Osteoblast (primary cell): ENCODE measurements around the gene C1orf87. TPM values are rescaled to one million over a fixed set of nuclear protein-coding genes. Genes with fewer than 3 reads are reported as not detected.
A peak's percentile ranks its signal among the peaks of the same experiment; 100 is the strongest.

Experiments used
- DNase-seq: peaks from one replicate; pipeline ENCODE4 v3.0.0; 2011; ENCODE audit warnings: low spot score, mixed read lengths; ENCODE audit not compliant: insufficient read length; ENCODE audit errors: missing footprints
- H2AFZ ChIP-seq: 2 replicates; pipeline ENCODE4 v1.6.0; 2011; ENCODE audit warnings: mild to moderate bottlenecking, low read length
- H3K27ac ChIP-seq: 2 replicates; pipeline ENCODE4 v1.5.1; 2011; ENCODE audit warnings: mild to moderate bottlenecking, low read depth, low read length, moderate library complexity
- H3K27me3 ChIP-seq: 2 replicates; pipeline ENCODE4 v1.6.0; 2012; ENCODE audit warnings: mild to moderate bottlenecking, control low read depth, inconsistent platforms, low read length, moderate library complexity; ENCODE audit not compliant: insufficient read depth
- H3K36me3 ChIP-seq: 2 replicates; pipeline ENCODE4 v1.5.1; 2011; ENCODE audit warnings: mild to moderate bottlenecking, low read length, control low read depth, moderate library complexity; ENCODE audit not compliant: insufficient read depth
- H3K4me1 ChIP-seq: 2 replicates; pipeline ENCODE4 v1.5.1; 2011; ENCODE audit warnings: mild to moderate bottlenecking, low read length, control low read depth, moderate library complexity; ENCODE audit not compliant: insufficient read depth
- H3K4me2 ChIP-seq: 2 replicates; pipeline ENCODE4 v1.6.0; 2011; ENCODE audit warnings: mild to moderate bottlenecking, low read length; ENCODE audit not compliant: insufficient read depth
- H3K4me3 ChIP-seq: fragments of 200-600 bp; sonication (generic); 3 replicates; pipeline ENCODE4 v1.5.1; 2012; ENCODE audit warnings: mild to moderate bottlenecking, low read length, inconsistent platforms; ENCODE audit not compliant: insufficient read depth
- H3K79me2 ChIP-seq: 2 replicates; pipeline ENCODE4 v1.6.0; 2012; ENCODE audit warnings: mild to moderate bottlenecking, low read length, control low read depth, inconsistent platforms; ENCODE audit not compliant: insufficient read depth
- H3K9me3 ChIP-seq: 2 replicates; pipeline ENCODE4 v1.5.1; 2011; ENCODE audit warnings: low read depth, low read length, control low read depth
- H4K20me1 ChIP-seq: 2 replicates; pipeline ENCODE4 v1.6.0; 2012; ENCODE audit warnings: mild to moderate bottlenecking, low read length, control low read depth; ENCODE audit not compliant: insufficient read depth
- CTCF ChIP-seq: IDR thresholded peaks from 2 replicates; pipeline ENCODE4 v1.5.1; 2011; ENCODE audit warnings: mild to moderate bottlenecking, low read depth, low read length, moderate library complexity; ENCODE audit errors: extremely low read depth
- total RNA-seq: library from RNA; depleted of rRNA; stranded (reverse); fragments of >200 nt; gene quantifications from 2 replicates; pipeline ENCODE4 v1.2.3, GENCODE V29; 2012

Gene C1orf87
- total RNA-seq, 1 donor, result not detected

GRCh38 chr1:59978511-59978910 lies 95.1 kb downstream of the C1orf87 start:
- Histone ChIP-seq H3K4me1 (no peaks in the 10 kb centered on the region), H3K4me2 (no peak overlapping the region), H3K4me3 (no peak overlapping the region), H3K27ac (no peak overlapping the region), H4K20me1 (no peaks in the 10 kb centered on the region), H3K9me3 (no peaks in the 10 kb centered on the region), H3K79me2 (no peaks in the 10 kb centered on the region), H3K36me3 (no peaks in the 10 kb centered on the region), H3K27me3 (peaks cover 14% of the 10 kb centered on the region), H2AFZ (no peak overlapping the region)
- no peak for TF ChIP-seq CTCF
- no peak for DNase-seq

GRCh38 chr1:59978026-59978425 lies 95.5 kb downstream of the C1orf87 start:
- Histone ChIP-seq H3K79me2 (no peaks in the 10 kb centered on the region), H3K9me3 (no peaks in the 10 kb centered on the region), H3K36me3 (no peaks in the 10 kb centered on the region), H4K20me1 (no peaks in the 10 kb centered on the region), H3K27me3 (peaks cover 14% of the 10 kb centered on the region), H3K4me1 (no peaks in the 10 kb centered on the region), H3K27ac (no peak overlapping the region), H2AFZ (no peak overlapping the region), H3K4me3 (no peak overlapping the region), H3K4me2 (no peak overlapping the region)
- TF ChIP-seq CTCF, result no peak
- no peak for DNase-seq

GRCh38 chr1:59977075-59977410 lies 96.5 kb downstream of the C1orf87 start:
- Histone ChIP-seq H3K27me3 (peaks cover 10% of the 10 kb centered on the region), H3K4me1 (no peaks in the 10 kb centered on the region), H2AFZ (no peak overlapping the region), H3K4me3 (no peak overlapping the region), H3K4me2 (no peak overlapping the region), H3K79me2 (no peaks in the 10 kb centered on the region), H4K20me1 (no peaks in the 10 kb centered on the region), H3K36me3 (no peaks in the 10 kb centered on the region), H3K27ac (no peak overlapping the region), H3K9me3 (no peaks in the 10 kb centered on the region)
- TF ChIP-seq CTCF, result no peak
- DNase-seq, result no peak

- H2AFZ ChIP-seq, result no peak overlapping the region
- TF ChIP-seq CTCF, result peak; percentile 94
- peak overlapping the region; percentile 35 for H3K4me2 ChIP-seq
- H3K27ac ChIP-seq, result no peak overlapping the region
- peak; percentile 91 for DNase-seq
- H3K9me3 ChIP-seq, result no peaks in the 10 kb centered on the region
- H3K27me3 ChIP-seq, result peaks cover 10% of the 10 kb centered on the region
- no peaks in the 10 kb centered on the region for H3K36me3 ChIP-seq
- H3K4me3 ChIP-seq, result no peak overlapping the region
- H3K79me2 ChIP-seq, result no peaks in the 10 kb centered on the region
- no peaks in the 10 kb centered on the region for H3K4me1 ChIP-seq
- H4K20me1 ChIP-seq, result no peaks in the 10 kb centered on the region
Observed at GRCh38 chr1:59976194-59977074, 97.1 kb downstream of the C1orf87 start.
